ENCODE measurements around the gene TRIM65. TPM values are rescaled to one million over a fixed set of nuclear protein-coding genes. Genes with fewer than 3 reads are reported as not detected.

TRIM65 gene
- total and polyA plus RNA-seq, 2 of the 4 experiments (the other 2 are of a cell fraction) = 7.9 to 10.6 TPM

DNA sequence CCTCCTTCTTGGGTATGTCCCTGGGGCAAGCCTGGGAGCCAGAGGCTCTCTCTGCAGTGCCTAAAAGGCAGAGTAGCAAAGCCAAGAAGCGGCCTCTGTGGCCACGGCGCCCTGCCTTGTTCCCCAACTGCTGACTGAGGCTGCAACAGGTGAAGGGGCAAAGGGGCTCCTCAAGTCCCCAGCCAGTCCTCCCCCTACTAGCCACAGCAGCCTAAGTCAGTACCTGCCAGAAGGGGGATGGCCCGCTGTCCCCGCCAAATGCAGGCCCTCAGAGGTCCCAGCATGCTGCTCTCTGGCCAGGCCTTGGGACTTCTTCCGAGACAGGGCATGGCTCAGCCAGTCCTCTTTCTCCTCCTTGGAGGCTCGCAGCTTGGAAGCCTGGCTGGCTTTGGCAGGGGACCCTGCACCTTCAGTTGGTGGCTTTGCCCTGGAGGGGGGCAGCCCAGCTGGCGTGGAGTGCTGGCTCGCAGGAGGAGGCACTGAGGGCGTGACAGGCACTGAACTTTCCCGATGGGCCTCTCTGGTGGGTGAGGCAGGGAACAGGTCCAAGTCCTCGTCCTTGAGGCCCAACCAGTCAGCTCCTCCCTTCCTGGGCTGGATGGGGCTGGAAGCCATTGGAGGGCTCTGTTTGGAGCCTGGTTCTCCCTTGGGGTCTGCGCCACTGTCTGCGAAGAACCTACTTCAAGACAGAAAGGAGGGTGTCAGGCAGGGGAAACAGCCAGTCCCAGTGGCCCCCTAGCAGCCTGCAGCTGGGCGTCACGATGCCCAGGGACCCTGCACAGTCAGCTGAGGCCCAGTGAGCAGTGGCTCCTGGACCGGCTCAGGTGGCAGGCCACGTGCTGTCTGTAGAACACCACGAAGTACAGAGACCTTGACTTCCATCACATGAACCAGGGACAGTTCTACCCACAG lies 26.5 kb upstream of the TRIM65 start:
- H3K36me3 ChIP-seq (ENCODE audit: control insufficient read depth, insufficient read depth, low read length) = peaks cover 16% of the 10 kb centered on the region
- H2BK5ac ChIP-seq (ENCODE audit: low read depth, low read length, poor library complexity, severe bottlenecking) = no peak overlapping the region
- dilution Hi-C loops (cut with HindIII; ENCODE audit: low sequenced_read_pairs, unreplicated experiment) = no loop called here
- no peak overlapping the region for H2AFZ ChIP-seq (replicated peaks; ENCODE audit: low read length, poor library complexity)
- H3K56ac ChIP-seq (ENCODE audit: extremely low read depth, insufficient read depth, low read length) = no peak overlapping the region
- no TSS peak for BruUV-seq (replicated peaks)
- no peak overlapping the region for H3K4me3 ChIP-seq (ENCODE audit: insufficient read depth, low read depth, low read length)
- TF ChIP-seq SMC3 (IDR thresholded peaks at IDR 0.05; ENCODE audit: low read depth, low read length) (no peak), CEBPB (IDR thresholded peaks at IDR 0.05; ENCODE audit: low read depth, low read length) (no peak), BHLHE40 (IDR thresholded peaks at IDR 0.05; ENCODE audit: low read depth, low read length) (no peak), FOS (IDR thresholded peaks at IDR 0.05; ENCODE audit: low read depth, low read length) (no peak), POLR2A (IDR thresholded peaks at IDR 0.05; ENCODE audit: low read depth, low read length) (no peak), CTCF (conservative IDR thresholded peaks at IDR 0.05; ENCODE audit: low read depth, low read length) (no peak), MXI1 (IDR thresholded peaks at IDR 0.05; ENCODE audit: borderline replicate concordance, low read depth, low read length) (no peak)
- TF ChIP-seq, protein P1, sequence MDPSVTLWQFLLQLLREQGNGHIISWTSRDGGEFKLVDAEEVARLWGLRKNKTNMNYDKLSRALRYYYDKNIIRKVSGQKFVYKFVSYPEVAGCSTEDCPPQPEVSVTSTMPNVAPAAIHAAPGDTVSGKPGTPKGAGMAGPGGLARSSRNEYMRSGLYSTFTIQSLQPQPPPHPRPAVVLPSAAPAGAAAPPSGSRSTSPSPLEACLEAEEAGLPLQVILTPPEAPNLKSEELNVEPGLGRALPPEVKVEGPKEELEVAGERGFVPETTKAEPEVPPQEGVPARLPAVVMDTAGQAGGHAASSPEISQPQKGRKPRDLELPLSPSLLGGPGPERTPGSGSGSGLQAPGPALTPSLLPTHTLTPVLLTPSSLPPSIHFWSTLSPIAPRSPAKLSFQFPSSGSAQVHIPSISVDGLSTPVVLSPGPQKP (IDR thresholded peaks at IDR 0.05; ENCODE audit: borderline replicate concordance, low read depth, low read length) = no peak
- WGBS, 2 experiments (ENCODE audit: extremely low coverage in 2 of 2, insufficient read length in 1 of 2) = 92% methylated on average over 14 of the region's 19 CpGs; no CpG with 5 or more reads in 1 of the 2 experiments
- intact Hi-C loops (cut with micrococcal nuclease) = no loop called here
- H3K4me1 ChIP-seq (ENCODE audit: control insufficient read depth, insufficient read depth, low read length) = no peaks in the 10 kb centered on the region
- H3K4ac ChIP-seq (ENCODE audit: low read depth, low read length) = no peak overlapping the region
- ChIA-PET POLR2A (ENCODE audit: unreplicated experiment) (no interaction called here), CTCF (no interaction called here)
- no peak overlapping the region for H2AK9ac ChIP-seq (replicated peaks; ENCODE audit: low read depth, low read length, poor library complexity)
- H2BK120ac ChIP-seq (ENCODE audit: low read depth, low read length) = no peak overlapping the region
- H3K27me3 ChIP-seq (ENCODE audit: control insufficient read depth, insufficient read depth, low read length) = no peaks in the 10 kb centered on the region
- H4K91ac ChIP-seq (ENCODE audit: insufficient read depth, low read depth, low read length) = no peak overlapping the region
- no peak overlapping the region for H4K5ac ChIP-seq (ENCODE audit: low read depth, low read length)
- H2AK5ac ChIP-seq (ENCODE audit: low read depth, low read length) = no peak overlapping the region
- H3K14ac ChIP-seq (replicated peaks; ENCODE audit: low read depth, low read length) = no peak overlapping the region
- H3K9me3 ChIP-seq (ENCODE audit: control insufficient read depth, insufficient read depth, low read length) = no peaks in the 10 kb centered on the region
- no peaks in the 10 kb centered on the region; the same call in 1 of the 2 replicates for H4K20me1 ChIP-seq (ENCODE audit: insufficient read depth, low read length)
- H3K18ac ChIP-seq (ENCODE audit: low read depth, low read length) = no peak overlapping the region
- no peaks in the 10 kb centered on the region for H3K79me1 ChIP-seq (ENCODE audit: low read depth in 1 of 2, low read length in 2 of 2)
- no peak overlapping the region for H4K8ac ChIP-seq (ENCODE audit: low read depth in 2 of 2, low read length in 2 of 2)
- no peak for ATAC-seq (ENCODE audit: low read depth)
- in situ Hi-C loops (cut with MboI; ENCODE audit: low sequenced_read_pairs) = no loop called here
- H2BK20ac ChIP-seq (ENCODE audit: low read depth, low read length) = no peak overlapping the region
- H3K4me2 ChIP-seq (ENCODE audit: low read depth, low read length) = no peak overlapping the region
- no peak overlapping the region for H2BK15ac ChIP-seq (ENCODE audit: low read depth, low read length)
- no peak for DNase-seq
- no peak overlapping the region for H3K27ac ChIP-seq (ENCODE audit: insufficient read depth, low read length)
- H3K9ac ChIP-seq (ENCODE audit: low read depth, low read length) = no peak overlapping the region
- H3K23ac ChIP-seq (ENCODE audit: low read depth, low read length) = no peak overlapping the region
- peaks cover 5% of the 10 kb centered on the region; the same call in 1 of the 2 replicates for H3K9me1 ChIP-seq (ENCODE audit: insufficient read depth, low read length)

Data from IMR-90 (cell line).